D341Med (cell line): ENCODE data around the gene COG4.
A peak's percentile ranks its signal among the peaks of the same experiment; 100 is the strongest.
"Not testable (repeated sequence)": the region's sequence is repeated elsewhere in the genome, so short reads cannot be mapped to it uniquely, and the experiment has no call there.

ENCODE experiments used
- DNase-seq: peaks from one replicate; pipeline ENCODE4 v3.0.0; 2012; ENCODE audit warnings: low spot score

The COG4 gene

DNA sequence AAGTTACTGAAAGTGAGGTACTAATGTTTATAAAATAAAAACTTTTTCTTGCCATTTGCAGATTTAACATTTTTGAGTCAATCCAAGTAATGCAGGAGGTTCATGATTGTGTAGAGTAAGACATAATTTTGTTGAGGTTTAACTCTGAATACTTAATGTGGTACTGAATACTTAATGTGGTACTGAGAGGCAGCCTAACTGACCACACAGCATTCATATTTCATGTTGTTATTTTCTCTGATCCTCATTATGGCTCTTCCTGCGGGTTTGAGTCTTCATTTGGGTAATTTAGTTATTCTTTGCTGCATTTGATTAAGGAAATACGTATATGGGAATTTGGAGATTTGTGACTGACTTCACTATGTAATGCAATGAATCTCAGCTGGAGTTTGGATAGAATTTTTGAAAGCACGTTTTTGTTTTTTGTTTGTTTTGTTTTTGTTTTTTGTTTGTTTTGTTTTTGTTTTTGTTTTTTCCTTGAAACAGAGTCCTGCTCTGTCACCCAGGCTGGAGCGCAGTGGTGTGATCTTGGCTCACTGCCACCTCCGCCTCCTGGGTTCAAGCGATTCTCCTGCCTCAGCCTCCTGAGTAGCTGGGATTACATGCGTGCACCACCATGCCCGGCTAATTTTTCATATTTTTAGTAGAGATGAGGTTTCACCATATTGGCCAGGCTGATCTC is 4.1 kb upstream of the COG4 start:
- DNase-seq = no peak

DNA sequence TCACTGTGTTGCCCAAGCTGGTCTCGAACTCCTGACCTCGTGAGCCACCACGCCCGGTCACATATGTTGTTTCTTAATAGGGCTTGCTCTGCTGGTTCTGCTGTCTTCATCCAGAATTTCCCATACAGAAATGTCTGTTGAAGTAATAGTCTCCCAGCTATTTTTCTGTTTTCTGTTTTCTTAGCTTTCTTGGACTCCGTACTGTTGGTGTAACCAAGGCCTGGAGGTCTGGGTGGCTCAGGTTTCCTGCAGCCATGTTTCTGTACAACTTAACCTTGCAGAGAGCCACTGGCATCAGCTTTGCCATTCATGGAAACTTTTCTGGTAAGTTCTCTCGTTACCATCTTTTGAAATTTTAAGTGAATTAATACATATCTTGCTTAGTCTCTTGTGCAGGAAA is 3.0 kb upstream of the COG4 start:
- no peak for DNase-seq

DNA sequence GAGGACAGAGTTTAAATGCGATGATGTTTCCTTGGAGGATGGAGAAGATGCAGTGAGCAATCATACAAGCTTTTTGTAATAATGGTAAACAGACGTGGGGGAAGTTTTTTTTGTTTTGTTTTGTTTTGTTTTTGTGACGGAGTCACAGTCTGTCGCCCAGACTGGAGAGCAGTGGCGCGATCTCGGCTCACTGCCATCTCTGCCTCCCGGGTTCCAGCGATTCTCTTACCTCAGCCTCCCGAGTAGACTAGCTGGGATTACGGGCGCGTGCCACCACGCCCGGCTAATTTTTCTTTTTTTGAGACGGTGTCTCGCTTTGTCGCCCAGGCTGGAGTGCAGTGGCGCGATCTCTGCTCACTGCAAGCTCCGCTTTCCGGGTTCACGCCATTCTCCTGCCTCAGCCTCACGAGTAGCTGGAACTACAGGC is 1.1 kb upstream of the COG4 start:
- DNase-seq = not testable (repeated sequence)

DNA sequence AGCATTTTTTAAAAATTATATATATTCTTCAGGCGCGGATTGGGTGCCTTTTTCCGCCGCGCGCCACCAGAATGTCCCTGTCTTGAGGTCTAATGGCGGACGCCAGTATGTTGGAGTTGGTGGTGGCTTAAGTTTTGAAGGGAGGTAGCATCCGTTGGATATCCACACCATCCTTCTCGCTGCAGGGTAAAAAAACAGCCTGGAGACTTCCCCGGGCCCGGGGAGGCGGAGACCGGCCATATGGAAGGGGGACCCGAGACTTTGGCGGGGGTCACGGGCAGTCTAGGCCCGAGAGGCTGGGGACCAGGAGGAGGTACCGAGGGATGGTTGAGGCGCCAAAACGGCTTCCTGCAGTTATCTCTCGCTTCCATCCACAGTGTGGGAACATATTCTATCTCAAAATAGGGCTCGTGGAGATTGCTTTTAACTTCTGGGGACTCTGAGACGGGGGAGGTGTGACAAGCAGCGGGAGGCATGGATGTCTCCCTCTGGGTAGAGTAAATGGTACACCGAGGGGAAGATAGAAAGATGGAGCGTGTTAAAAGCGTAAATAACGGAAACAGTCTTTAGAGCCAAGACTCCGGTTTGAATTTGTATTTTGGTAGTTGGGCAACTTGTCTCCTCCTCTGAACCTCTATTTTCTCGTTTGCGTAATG is 517 bp upstream of the COG4 start, which contains the start of gene SF3B3:
TSS of gene SF3B3 (plus strand) at position 74 of the 656 bp plus-strand sequence. CDS start 2,841 bp downstream, outside the sequence.
- peak; percentile 73 for DNase-seq

DNA sequence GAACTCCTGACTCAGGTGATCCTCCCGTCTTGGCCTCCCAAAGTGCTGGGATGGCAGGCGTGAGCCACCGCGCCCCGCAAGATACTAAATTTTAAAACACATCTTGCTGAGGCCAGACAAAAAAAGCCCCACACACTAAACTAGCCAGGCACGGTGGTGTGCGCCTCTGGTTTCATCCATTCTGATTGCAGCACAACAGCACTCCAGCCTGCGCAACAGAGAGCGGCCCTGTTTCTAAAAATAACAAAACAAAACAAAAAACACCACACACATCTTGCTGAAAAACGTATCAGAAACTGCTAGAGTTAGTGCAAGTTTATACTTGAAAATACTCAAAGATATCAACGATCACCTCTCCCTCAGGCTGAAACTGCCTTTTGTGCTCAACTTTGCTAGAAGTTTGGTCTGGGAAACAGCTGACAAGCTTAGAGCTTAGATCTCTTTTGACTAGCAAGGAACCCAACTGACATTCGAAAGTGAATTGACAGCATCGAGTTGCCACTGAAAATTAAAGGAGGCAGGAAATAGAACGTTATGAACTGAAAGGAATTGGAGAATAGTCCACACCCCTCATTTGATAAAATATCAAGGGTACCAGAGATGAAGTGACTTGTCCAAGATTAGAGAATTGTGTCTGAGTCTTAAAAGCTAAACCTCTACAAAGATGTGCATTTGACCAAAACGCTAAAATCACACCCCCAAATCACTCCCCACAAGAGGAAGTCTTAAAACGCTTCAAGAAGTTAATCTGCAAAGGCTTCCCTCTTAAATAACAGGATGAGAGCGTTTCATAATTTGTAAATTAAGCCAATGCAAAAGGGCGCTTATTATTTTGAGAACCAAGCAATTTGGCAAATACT is 908 bp downstream of the COG4 start:
- no peak for DNase-seq

DNA sequence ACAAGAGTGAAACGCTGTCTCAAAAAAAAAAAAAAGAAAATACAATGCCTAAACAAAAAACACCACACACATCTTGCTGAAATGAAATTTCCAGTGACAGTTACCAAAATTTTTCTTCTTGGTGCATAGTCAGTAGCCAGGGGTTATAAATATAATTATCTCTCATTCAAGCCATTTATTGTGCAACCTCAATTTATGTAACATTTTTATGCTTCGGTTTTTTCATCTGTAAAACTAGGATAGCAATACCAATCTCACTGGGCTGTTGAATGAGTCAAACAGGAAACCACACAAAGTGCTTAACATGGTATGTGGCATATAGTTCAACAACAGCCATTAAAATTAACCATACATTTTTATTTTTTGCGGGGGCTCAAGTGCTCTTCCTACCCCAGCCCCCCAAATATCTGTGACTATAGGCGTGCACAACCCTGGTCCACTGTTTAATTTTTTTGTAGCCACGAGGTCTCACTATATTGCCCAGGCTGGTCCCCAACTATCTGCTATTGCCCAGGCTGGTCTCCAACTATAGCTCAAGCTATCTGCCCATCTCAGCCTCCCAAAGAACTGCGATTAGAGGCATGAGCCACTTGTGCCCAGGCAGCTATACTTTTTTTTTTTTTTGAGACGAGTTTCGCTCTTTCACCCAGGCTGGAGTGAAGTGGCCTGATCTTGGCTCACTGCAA is 2.6 kb downstream of the COG4 start:
- DNase-seq = no peak

DNA sequence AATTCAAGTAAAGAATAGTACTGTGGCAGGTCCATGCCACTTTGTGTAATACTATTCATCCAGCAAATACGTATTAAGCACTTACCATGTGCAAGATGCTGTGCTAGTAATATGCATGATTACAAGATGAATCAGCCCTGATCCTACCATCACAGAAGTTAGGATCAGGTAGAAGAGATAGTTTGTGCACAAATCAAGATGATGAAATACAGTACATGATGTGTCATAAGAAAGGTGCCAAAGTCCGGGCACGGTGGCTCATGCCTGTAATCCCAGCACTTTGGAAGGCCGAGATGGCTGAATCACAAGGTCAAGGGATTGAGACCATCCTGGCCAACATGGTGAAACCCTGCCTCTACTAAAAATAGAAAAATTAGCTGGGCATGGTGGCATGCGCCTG is 10.9 kb downstream of the COG4 start:
- no peak for DNase-seq

DNA sequence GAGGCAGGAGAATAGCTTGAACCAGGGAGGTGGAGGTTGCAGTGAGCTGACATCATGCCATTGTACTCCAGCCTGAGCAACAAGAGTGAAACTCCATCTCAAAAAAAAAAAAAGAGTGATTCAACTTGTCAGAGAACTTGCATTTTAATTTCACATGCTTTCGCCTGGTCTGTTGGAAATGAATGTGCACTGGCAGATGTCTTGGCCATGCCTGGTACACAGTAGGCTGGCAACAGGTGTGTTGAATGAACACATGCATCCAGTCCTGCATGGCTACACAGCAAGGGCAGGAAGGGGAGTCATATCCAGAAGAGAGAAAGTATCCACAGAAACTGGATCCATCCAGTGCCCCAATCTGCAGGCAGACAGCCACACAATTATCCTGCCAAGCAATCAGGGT is 11.5 kb downstream of the COG4 start:
- no peak for DNase-seq

DNA sequence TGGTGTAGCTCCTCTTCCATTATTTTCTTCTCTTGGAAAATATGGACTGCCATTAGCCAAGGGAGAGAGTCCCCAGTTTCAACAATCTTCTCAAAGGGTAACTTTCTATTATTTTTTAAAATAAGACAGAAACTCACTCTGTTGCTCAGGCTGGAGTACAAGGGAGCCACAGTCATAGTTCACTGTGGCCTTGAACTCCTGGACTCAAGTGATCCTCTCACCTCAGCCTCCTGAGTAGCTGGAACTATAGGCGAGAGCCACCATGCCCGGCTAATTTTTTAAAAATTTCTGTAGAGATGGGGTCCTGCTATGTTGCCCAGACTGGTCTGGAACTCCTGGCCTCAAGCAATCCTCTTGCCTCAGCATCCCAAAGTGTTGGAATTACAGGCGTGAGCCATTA is 13.1 kb downstream of the COG4 start:
- no peak for DNase-seq

DNA sequence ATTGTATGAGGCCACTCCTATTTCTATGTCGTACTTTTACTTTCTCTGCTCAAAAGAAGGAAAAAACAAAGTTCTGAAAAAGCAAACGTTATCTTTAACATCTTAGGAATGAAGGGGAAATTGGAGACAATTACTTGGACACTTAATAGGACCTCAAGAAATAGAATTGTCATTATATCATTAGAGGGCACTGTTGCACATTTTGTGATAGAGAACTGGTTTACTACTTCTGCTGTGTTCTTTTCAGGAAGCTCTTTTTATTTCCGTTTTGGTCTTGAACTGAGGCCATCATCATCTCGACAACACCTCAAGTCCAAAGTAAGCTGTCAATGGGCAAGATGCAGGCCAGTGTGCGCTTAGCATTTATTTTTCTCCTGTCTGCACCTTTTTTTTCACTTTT is 14.6 kb downstream of the COG4 start:
- no peak for DNase-seq

DNA sequence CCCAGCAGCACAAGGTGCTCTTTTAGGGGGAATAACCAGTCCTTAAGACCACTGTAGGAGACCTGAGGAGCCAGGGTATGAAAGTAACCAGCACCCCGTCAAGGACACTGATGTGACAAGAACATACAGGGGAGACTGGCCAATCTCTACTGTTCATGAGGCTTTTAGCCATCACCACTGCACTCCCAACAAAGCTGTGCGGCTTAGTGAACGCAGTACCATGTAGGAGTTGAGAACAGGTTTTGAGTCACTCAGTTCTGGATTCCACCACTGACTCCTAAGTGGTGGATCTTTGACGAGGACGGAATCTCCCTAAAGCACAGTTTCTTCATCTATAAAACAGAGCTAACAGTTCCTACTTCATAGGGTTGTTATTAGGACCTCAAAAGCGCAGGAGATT is 26.8 kb downstream of the COG4 start:
- no peak for DNase-seq

DNA sequence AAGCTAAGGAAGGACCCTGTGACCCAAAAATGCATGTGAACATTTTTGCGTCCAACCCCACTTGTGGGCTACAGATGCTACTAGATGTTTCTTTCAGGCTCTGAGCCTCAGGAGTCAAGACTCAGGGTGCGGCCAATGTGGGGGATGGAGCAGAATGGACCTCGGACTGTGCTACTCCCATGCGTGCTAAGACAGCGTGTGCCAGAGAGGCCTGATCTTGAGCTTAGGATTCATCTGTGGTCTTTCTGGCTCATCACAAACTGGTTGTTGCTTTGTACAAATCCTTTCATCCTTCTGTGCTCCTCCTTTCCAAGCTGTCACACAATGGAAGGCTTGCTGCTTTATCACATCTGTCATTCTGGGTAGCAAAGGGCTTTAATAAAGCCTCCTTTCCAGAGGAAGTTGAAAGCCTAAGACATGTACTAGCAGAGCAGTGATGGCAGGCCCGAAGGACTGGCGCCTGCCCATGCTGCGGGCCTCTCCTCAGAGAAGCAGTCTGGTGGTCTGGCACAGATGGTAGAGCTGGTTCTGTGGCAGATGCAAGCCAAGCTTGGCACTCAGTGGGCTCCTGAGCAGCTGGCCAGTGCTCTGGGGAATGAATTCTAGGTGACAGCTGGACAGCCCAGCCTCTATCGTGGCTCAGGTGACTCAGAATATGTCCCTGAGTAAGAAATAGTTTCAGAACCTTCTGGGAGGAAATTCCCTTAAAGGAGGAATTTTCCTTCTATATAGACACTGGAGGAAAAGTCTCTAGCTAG is 27.8 kb downstream of the COG4 start:
- peak; percentile 71 for DNase-seq

DNA sequence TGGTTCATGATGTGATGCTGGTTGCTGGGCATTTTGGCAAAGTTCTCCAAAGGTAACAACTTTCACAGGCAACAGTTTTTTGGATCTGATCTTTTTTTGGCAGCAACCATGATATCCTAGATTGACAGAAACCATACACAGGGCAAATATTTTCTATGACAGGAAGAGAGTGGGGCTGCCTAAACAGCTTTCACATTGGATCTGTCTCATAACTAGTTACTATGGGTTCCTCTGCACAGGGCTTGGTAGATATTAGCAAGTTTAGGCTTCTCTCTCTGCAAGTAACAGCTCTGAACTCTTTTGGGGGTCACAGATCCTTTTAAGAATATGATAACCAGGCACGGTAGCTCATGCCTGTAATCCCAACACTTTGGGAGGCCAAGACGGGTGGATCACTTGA is 28.6 kb downstream of the COG4 start:
- DNase-seq = no peak

DNA sequence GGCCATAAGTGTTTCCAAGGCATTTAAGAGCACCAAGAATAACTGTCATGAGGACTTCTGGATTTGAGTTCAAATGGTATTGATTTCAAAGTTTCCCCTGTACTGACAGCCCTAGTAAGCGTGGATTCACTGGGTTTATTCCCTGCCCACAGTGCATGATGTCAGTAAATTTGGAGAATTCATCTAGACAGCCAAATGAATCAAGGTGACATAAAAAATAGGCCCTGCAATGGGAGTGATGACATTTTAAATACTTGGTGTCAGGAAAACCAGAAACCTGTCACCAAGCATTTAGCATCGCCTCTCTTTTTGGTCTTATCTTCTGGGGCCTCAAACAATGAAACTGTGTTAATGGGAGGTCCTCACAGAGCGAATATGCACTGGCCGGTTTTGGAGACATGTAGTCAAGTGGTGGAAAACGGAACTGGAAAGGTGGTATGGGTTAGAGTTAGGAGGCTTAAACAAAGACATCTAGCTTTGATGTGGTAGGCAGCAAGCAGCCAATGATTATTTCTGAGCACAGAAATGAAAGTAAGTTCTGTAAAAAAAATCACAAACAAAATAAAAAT is 29.1 kb downstream of the COG4 start:
- no peak for DNase-seq

DNA sequence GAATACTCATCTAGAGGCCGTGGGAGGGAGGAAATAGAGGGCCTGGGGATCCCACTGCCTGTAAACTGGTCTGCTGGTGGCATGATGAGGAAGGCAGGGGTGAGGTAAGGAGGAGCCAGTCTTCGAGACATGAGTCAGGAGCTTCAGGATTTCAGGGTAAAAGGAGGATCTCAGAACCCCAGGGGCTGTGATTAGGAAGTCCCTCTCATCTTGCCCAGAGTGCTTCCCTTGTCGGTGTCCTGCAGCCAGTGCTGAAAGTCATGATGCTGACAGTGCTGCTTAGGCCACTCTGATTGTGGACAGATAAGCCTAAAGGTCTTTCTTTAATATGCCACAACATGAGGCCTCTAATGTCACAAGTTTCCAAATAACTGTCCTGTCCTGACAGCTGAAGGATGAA is 29.6 kb downstream of the COG4 start:
- no peak for DNase-seq

DNA sequence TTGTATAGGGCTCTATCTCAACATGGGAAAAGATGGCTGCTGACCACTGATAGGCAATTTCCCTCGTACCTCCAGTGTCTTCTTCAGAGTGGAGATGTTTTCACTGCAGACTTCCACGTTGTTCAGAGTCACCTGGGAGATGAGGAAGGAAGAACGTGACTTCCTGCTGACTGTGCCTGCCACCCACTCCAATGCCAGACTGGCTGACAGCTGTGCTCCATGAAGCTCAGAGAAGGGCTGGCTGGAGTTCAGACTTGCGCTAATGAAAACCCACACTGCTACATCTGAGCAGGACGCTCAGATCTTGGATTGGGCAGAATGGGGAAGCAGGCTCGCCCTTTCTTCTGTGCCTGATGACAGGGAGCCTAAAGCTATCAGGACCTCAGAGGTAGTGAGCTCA is 33.1 kb downstream of the COG4 start:
- peak; percentile 50 for DNase-seq

DNA sequence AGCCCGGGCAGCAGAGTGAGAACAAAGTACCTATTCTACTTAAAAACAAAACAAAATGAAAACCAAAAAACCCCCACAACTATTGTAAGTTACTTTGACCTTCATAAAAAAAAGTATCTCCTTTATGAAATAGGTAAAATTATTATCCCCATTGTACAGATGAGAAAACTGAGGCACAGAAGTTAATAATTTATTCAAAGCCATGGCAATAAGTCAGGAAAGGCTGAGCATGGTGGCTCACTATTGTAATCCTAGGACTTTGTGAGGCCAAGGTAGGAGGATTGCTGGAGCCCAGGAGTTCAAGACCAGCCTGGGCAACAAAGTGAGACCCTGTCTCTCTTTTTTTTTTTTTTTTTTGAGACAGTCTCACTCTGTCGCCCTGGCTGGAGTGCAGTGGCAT is 38.5 kb downstream of the COG4 start:
- DNase-seq = no peak

DNA sequence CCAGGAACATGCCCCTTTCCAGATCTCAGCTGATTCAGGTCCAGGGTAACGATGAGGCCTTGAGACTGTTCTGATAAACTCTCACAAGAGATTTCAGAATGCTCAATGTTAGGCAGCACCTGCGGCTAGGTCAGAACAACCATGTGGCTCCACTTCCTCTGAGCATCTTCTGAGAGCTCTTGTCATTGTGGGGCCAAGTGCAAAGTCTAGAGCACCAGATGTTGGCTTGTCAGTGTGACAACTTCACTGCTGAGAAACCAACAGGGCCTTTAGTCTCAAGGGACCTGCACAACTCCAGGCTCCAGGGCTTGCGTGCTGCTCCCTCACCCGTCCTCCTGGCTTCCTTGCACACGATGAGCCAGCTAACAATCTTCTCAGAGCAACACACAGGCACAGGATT is 39.9 kb downstream of the COG4 start:
- no peak for DNase-seq

DNA sequence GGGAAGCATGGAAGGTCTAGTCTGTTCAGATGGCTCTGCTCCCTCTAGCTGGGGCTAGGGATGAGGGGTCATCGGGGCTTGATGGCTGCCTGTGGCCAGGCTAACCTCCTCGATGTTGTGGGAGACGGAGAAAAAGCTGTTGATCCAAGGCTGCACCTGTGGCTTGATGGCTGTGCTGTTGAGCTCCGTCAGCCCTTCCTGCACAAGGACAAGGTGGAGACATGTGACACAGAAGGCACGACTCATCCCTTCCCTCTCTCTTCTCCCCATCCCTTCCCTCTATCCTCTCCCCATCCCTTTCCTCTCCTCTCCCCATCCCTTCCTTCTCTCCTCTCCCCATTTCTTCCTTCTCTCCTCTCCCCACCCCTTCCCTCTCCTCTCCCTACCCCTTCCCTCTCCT is 40.7 kb downstream of the COG4 start:
- no peak for DNase-seq

DNA sequence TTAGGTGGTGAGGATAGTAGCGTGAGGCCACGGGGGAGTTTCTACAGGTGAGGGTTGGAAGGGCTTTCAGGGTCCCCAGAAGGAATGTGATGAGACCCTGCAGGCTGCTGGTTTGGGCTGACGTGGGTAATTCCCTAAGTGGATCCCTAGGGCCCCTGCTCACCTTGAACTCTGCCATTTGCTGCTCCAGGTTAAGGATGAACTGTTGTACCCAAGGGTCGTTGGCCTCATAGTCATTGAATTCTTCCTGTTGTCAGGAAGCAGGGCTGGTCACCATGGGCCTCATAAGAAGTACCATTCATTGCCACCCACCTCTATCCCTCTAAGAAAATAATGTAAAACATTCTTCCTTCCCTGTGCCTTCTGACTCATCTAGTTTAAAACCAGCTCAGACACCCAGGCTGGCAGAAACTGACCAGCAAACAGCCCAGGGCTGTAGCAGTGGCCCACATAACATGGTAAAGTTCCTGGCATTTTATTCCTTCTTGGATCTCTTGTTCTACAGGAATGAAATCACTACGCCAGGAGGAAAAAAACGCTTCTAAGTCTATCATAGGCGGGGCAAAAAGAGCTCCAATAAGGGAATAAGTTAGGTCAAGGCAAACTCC is 41.3 kb downstream of the COG4 start:
- DNase-seq = no peak
